Fibroblast of pulmonary artery (primary cell): ENCODE data around the gene NETO1.

Experiments used
- DNase-seq: peaks from one replicate; pipeline ENCODE4 v3.0.0-alpha.2; 2010; ENCODE audit warnings: low read depth
- H3K4me3 ChIP-seq: replicated peaks from 2 replicates; pipeline ENCODE4 v1.5.1; 2011; ENCODE audit warnings: low read depth, mild to moderate bottlenecking, control low read depth, low read length, moderate library complexity
- CTCF ChIP-seq: IDR thresholded peaks from 2 replicates; pipeline ENCODE4 v1.5.1; 2011; ENCODE audit warnings: mild to moderate bottlenecking, control low read depth, low read length, inconsistent platforms; ENCODE audit errors: missing control alignments

Gene NETO1

GRCh38 chr18:72799106-72799505, 68.7 kb downstream of the NETO1 start:
- no peak for TF ChIP-seq CTCF
- DNase-seq: no peak
- H3K4me3 ChIP-seq: no peak overlapping the region

- DNase-seq: no peak
- H3K4me3 ChIP-seq: no peak overlapping the region
- TF ChIP-seq CTCF: no peak
Observed at GRCh38 chr18:72783530-72783929, 84.3 kb downstream of the NETO1 start.

- no peak overlapping the region for H3K4me3 ChIP-seq
- no peak for DNase-seq
- TF ChIP-seq CTCF: no peak
Observed at GRCh38 chr18:72774914-72775313, 92.9 kb downstream of the NETO1 start.

- no peak for TF ChIP-seq CTCF
- H3K4me3 ChIP-seq: no peak overlapping the region
- DNase-seq: no peak
Observed at GRCh38 chr18:72772916-72773315, 94.9 kb downstream of the NETO1 start.

GRCh38 chr18:72768681-72769229, 99.0 kb downstream of the NETO1 start:
- no peak for DNase-seq
- no peak for TF ChIP-seq CTCF
- no peak overlapping the region for H3K4me3 ChIP-seq

GRCh38 chr18:72762515-72763122, 105.2 kb downstream of the NETO1 start:
- peak; percentile 76 for DNase-seq
- peak; percentile 71 for TF ChIP-seq CTCF
- H3K4me3 ChIP-seq: no peak overlapping the region

- no peak for DNase-seq
- no peak overlapping the region for H3K4me3 ChIP-seq
- no peak for TF ChIP-seq CTCF
Observed at GRCh38 chr18:72752220-72752619, 115.6 kb downstream of the NETO1 start.
